SKM-1 treated with dmso at 0.1 percent for 144 hours (cell line): ENCODE measurements around the gene TSPAN18.
A peak's percentile ranks its signal among the peaks of the same experiment; 100 is the strongest.

Experiments used
- DNase-seq: peaks from one replicate; lab custom pipeline; 2025; ENCODE audit not compliant: unreplicated experiment; lab: John Stamatoyannopoulos, UW

Gene TSPAN18

GRCh38 chr11:44817207-44817949 lies 90.6 kb downstream of the TSPAN18 start:
- DNase-seq: no peak

GRCh38 chr11:44818110-44818509 lies 91.3 kb downstream of the TSPAN18 start:
- no peak for DNase-seq

DNA sequence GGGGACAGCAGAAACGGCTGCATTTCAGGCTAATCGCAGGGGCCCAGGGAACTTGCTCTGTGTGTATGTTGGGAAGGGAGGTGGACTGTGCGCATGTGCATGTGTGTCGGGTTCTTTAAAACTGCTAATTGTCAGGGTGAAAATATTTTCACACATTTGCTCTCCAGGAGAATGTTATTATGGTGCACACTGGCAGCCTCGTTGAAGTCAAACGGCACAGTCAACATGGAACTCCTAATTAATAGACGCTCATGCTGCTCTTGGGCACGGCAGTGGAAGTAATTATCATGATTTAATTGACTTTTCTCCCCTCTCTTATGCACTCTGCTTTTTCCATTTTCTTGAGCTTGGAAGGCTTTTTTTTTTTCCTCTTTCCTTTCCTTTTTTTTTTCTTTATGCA lies 92.6 kb downstream of the TSPAN18 start:
- no peak for DNase-seq

GRCh38 chr11:44822369-44822768 lies 95.6 kb downstream of the TSPAN18 start:
- no peak for DNase-seq

- no peak for DNase-seq
Measured at GRCh38 chr11:44823006-44823405, 96.2 kb downstream of the TSPAN18 start.

DNA sequence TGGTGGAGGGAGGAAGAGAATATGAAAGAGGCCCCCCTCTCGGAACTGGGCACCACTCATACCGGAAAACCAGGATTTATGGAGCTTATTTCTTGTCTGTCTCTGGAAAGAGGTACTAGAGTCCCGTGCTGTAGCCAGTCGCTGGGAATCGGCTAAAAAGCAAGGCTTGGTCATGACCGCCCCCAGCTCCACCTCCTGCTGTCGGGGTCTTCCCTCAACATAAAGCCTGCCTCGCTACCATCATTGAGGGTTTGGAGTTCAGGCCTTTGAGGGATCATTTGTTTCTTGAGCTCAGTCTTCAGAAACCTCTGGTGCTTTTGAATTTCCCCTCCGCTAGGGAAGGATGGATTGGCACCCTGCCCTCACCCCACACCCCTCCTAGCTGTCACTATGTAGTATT lies 97.1 kb downstream of the TSPAN18 start:
- no peak for DNase-seq

DNA sequence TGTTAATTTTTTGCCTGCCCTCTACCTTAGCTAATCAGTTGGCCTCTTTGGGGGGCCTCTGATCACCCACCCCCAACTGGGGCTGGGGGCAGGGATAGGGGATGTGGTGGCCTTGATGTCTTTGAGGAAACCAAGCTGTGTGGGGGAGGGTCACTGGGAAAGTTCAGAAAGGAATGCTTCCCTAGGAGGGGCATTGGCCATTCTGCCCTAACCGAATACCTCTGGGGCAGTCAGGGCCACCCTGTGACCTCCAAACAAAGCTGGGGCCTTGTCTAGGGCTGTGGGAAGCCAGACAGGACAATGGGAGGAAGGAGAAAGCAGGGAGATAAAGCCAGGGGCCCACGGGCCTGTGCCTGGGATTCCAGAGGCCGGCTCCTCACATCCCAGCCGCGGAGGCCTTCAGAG lies 97.5 kb downstream of the TSPAN18 start:
- DNase-seq: no peak

DNA sequence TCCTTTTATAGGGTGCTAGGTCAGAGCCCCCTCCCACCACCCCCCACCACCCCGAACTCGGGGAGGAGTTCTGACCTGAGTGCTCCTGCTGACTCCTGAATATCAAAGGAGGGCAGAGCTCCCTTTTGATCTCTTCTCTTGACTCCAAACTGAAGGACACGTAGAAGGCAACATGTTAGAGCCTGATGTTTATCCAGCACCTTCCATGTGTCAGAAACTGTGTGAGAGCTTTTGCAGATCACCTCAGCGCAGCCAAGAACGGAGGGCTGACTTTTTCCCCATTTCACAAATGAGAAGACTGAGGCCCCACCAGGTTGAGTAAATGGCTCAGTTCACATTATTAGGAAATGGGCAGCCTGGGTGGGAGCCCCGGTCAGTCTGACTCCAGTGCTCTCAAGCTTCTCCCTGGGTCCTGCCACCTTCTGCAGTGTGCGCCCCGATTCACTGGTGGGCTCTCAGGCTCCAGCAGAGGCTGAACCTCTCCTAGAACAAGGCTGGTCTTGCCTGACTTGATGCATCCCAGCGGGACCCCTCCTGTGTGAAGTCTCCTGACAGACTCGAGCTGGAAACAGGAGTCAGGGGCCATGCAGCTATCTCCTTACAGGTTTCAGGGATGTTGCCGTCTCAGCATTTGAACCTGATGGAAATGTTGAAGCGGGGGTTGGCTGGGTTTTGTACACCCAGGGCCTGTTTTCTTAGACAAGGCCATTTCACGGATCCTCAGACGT lies 98.5 kb downstream of the TSPAN18 start:
- DNase-seq: no peak

GRCh38 chr11:44826922-44827643 lies 100.3 kb downstream of the TSPAN18 start:
- no peak for DNase-seq

DNA sequence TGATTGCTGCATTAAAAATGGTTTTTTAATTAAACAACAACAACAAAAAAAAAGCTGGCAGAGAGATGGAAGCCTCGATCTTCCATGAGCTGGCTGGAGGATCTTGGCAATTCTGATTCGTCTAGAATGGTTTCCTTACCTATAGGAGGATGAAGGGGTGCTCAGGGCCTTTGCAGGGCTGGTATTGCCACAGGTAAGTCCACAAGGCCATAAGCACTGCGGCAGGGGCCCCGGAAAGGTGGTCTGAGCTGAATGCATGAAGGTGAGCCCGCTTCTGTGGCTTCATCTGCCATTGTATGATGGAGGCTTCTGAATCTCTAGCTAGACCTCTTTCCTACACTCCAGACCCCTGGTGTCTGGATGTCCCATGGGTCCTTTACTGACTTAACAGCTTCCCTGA lies 101.5 kb downstream of the TSPAN18 start:
- DNase-seq: no peak

GRCh38 chr11:44829838-44830237 lies 103.1 kb downstream of the TSPAN18 start:
- peak; percentile 56 for DNase-seq

GRCh38 chr11:44831605-44832394 lies 105.0 kb downstream of the TSPAN18 start:
- DNase-seq: no peak

- DNase-seq: no peak
Measured at GRCh38 chr11:44832452-44832851, 105.7 kb downstream of the TSPAN18 start.

- no peak for DNase-seq
Measured at GRCh38 chr11:44833221-44833876, 106.6 kb downstream of the TSPAN18 start.

GRCh38 chr11:44833877-44834452 lies 107.2 kb downstream of the TSPAN18 start:
- no peak for DNase-seq

DNA sequence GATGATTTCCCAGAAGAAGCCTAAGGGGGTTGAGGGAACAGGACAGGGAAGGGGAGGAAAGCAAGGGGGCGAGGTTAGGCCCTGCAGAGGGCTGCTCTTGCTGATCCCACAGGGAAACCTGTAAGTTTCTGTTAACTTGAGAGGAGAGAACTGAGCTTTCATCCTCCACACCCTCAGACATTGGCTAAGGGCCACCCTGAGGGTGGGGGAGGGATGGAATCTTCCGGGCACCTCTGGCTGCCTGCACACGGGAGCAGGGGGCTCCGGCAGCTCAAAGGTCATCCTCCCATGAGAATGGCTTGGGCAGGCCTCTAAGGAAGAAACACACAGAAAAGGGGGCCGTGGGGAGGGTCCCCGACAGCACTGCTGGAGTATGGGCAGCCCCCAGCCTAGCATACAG lies 108.1 kb downstream of the TSPAN18 start:
- no peak for DNase-seq

DNA sequence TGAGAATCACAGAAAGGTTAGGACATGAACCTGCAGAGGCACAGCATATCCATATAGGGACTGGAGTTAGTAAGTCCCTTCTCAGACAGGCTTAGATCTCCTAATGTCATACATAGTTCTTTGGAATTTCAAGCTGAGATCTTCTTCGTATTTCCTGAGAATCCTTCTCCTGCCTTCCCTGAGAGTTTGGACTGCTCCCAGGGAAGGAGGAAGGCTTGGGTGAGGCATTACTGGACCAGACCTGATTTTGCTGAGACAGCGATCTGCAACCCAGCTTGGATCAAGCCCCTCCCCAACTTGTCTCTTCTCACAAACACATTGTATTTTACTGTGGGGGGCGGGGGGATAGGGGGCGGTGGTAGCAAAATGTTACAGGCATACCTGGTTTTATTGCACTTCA lies 108.5 kb downstream of the TSPAN18 start:
- DNase-seq: no peak

DNA sequence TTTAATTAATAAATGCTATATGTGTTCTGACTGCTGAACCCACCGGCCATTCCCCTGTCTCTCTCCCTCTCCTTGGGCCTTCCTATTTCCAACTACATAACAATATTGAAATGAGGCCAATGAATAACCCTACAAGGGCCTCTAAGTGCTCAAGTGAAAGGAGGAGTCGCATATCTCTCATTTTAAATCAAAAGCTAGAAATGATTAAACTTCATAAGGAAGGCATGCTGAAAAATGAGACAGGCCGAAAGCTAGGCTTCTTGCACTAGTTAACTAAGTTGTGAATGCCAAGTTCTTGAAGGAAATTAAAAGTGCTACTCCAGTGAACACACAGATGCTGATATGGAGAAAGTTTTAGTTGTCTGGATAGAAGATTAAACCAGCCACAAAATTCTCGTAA lies 109.2 kb downstream of the TSPAN18 start:
- DNase-seq: no peak

DNA sequence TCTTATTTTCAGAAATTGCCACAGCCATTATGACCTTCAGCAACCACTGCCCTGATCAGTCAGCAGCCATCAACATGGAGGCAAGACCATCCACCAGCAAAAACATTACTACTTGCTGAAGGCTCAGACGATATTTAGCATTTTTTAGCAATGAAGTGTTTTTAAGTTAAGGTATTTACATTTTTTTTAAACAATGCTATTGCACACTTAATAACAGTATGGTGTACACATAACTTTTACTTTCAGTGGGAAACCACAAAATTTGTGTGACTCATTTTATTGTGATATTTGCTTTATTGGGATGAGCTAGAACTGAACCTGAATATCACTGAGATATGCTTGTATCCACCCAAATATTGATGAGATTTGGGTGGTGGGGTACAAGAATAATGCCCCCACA lies 110.9 kb downstream of the TSPAN18 start:
- no peak for DNase-seq

DNA sequence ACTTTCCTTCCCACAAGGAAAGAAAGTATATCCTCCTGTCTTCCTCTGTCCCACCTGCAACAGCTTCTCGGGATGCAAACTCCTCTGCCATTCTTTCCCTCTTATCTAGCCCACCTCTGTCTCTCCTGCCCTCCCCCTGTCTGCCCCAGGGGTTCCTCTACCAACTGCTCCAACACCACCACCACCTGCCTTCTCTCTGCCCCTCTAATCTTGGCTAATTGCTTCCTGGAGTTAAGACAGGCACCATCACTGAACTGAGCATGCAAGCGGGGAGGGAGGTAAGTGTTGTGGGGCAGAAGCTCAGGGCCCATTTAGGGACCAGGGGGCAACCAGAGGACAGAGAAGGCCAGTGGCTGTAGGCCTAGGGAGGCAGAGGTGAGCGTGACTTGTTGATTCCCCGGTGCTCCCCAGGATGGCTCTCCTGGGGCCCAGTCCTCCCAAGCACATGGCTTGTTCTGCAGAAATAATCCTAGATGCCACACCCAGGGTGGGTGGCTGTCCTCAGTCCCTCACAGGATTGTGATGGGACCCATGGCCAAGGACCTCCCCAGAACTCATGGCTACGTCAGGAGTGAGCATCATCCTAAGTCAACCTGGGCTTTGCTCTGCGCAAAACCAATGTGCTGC lies 112.8 kb downstream of the TSPAN18 start:
- no peak for DNase-seq
